Endothelial cell of umbilical vein (primary cell): ENCODE measurements around the gene ATP5F1B. TPM values are rescaled to one million over a fixed set of nuclear protein-coding genes. Genes with fewer than 3 reads are reported as not detected.

Experiments
- BruUV-seq: library from RNA; stranded (reverse); fragments of 400-500 nt; replicated peaks from 2 replicates; lab custom pipeline; 2021; lab: Mats Ljungman, UMichigan
- CTCF ChIA-PET: fragments of 300-600, 350-600 bp; sonication (Branson Sonifier 250); formaldehyde crosslinking; loops from one replicate; lab custom pipeline; 2021; ENCODE audit warnings: antibody characterized with exemption, inconsistent platforms; lab: Charles Lee
- POLR2A ChIA-PET: fragments of 300-600, 350-600 bp; sonication (Branson Sonifier 250); formaldehyde crosslinking; loops from one replicate; lab custom pipeline; 2021; ENCODE audit warnings: antibody characterized with exemption, inconsistent platforms; lab: Charles Lee
- DNase-seq: peaks from one replicate; pipeline ENCODE4 v3.0.0-alpha.2; 2011; ENCODE audit warnings: low read depth, low spot score
- FAIRE-seq: peaks from 2 replicates; lab custom pipeline; 2011; peaks lifted over from hg19 to GRCh38; lab: Jason Lieb, UNC
- H2AFZ ChIP-seq: 2 replicates; pipeline ENCODE4 v1.6.0; 2012; ENCODE audit warnings: low read depth, low read length, control low read depth, inconsistent platforms
- H3K27ac ChIP-seq: 2 replicates; pipeline ENCODE4 v1.5.1; 2011; ENCODE audit warnings: low read depth, mild to moderate bottlenecking, control low read depth, low read length, moderate library complexity; ENCODE audit not compliant: insufficient read depth
- H3K27me3 ChIP-seq, 2 experiments: 2 replicates each; pipeline versions ENCODE4 v1.6.0 to v1.6.1; 2011; ENCODE audit warnings: low read length in 2 of 2, mixed read lengths in 1 of 2; ENCODE audit not compliant: control insufficient read depth in 2 of 2, insufficient read depth in 2 of 2
- H3K36me3 ChIP-seq, 2 experiments: 2 replicates in 1 of 2; 3 replicates in 1 of 2; pipeline ENCODE4 v1.5.1; 2011; ENCODE audit warnings: low read length in 2 of 2, mild to moderate bottlenecking in 1 of 2, moderate library complexity in 1 of 2; ENCODE audit not compliant: control insufficient read depth in 2 of 2, insufficient read depth in 2 of 2; ENCODE audit errors: extremely low read depth in 1 of 2
- H3K4me1 ChIP-seq: 3 replicates; pipeline ENCODE4 v1.5.1; 2011; ENCODE audit warnings: mild to moderate bottlenecking, low read length; ENCODE audit not compliant: control insufficient read depth, insufficient read depth; ENCODE audit errors: extremely low read depth
- H3K4me2 ChIP-seq: 2 replicates; pipeline ENCODE4 v1.6.1; 2011; ENCODE audit warnings: low read length, control low read depth, mixed read lengths; ENCODE audit not compliant: insufficient read depth
- H3K4me3 ChIP-seq, 3 experiments: fragments of 200-600 bp in 1 of 3; sonication (generic), shearing (Covaris generic) in 1 of 3; replicated peaks in 1 of 3; 2 replicates each; pipeline ENCODE4 v1.5.1; 2011 to 2016; ENCODE audit warnings: control low read depth in 3 of 3, low read length in 3 of 3, mild to moderate bottlenecking in 2 of 3, inconsistent platforms in 1 of 3, low read depth in 1 of 3, moderate library complexity in 1 of 3; ENCODE audit not compliant: insufficient read depth in 1 of 3
- H3K79me2 ChIP-seq: 2 replicates; pipeline ENCODE4 v1.6.0; 2012; ENCODE audit warnings: low read length, inconsistent platforms; ENCODE audit not compliant: control insufficient read depth, insufficient read depth
- H3K9ac ChIP-seq: replicated peaks from 2 replicates; pipeline ENCODE3; 2011; ENCODE audit warnings: low read length, control low read depth; ENCODE audit not compliant: insufficient read depth; ENCODE audit errors: extremely low read depth
- H3K9me1 ChIP-seq: replicated peaks from 3 replicates; pipeline ENCODE4 v1.6.0; 2011; ENCODE audit warnings: mild to moderate bottlenecking, low read length; ENCODE audit not compliant: control insufficient read depth, insufficient read depth; ENCODE audit errors: extremely low read depth
- H3K9me3 ChIP-seq: replicated peaks from 2 replicates; pipeline ENCODE4 v1.5.1; 2012; ENCODE audit warnings: low read length, inconsistent platforms; ENCODE audit not compliant: control insufficient read depth, insufficient read depth
- H4K20me1 ChIP-seq: replicated peaks from 2 replicates; pipeline ENCODE3; 2011; ENCODE audit warnings: mild to moderate bottlenecking, low read length; ENCODE audit not compliant: control insufficient read depth, insufficient read depth; ENCODE audit errors: extremely low read depth
- GATA2 ChIP-seq: IDR thresholded peaks from 2 replicates; pipeline ENCODE4 v1.7.0; 2011; ENCODE audit warnings: low read depth, mild to moderate bottlenecking, moderate library complexity, mixed read lengths, low read length; ENCODE audit not compliant: insufficient read length, insufficient read depth
- JUN ChIP-seq: IDR thresholded peaks from 2 replicates; pipeline ENCODE4 v1.6.1; 2011; ENCODE audit warnings: borderline replicate concordance, low read depth; ENCODE audit not compliant: insufficient read length, insufficient read depth
- MAX ChIP-seq: IDR thresholded peaks from 2 replicates; pipeline ENCODE4 v1.6.1; 2011; ENCODE audit not compliant: insufficient read depth, insufficient read length
- dilution Hi-C: fragments of 300-500 bp; cut with MboI; formaldehyde crosslinking; loops from one replicate; pipeline ENCODE4 v1.15.0; 2019; ENCODE audit warnings: low sequenced_read_pairs; ENCODE audit not compliant: extremely low pct_ligation_motif_present
- intact Hi-C: fragments of 100-400 bp; cut with micrococcal nuclease; formaldehyde crosslinking; loops from one replicate; pipeline ENCODE4 v1.10.0; 2022
- polyA plus RNA-seq, 4 experiments: library from polyadenylated mRNA; depleted of rRNA in 3 of 4; stranded (reverse) in 3 of 4; unstranded in 1 of 4; fragments of >200 nt; gene quantifications; 2 replicates each; pipeline versions ENCODE4 v1.2.1 to v1.2.3, GENCODE V29; 2011 to 2012; ENCODE audit warnings: missing spikeins in 1 of 4
- small RNA-seq: library from RNA; depleted of rRNA; stranded (forward); fragments of <200 nt; gene quantifications from one replicate; pipeline ENCODE3, GENCODE V24; 2012; ENCODE audit warnings: low replicate concordance, low read depth; ENCODE audit not compliant: insufficient read depth, insufficient read length
- total RNA-seq: library from RNA; stranded (reverse); gene quantifications from 2 replicates; pipeline ENCODE4 v1.2.3, GENCODE V29; 2021
- TF ChIP-seq, protein P1 (sequence below), 2 donors: IDR thresholded peaks; 1 replicate in 1 of 2; 2 replicates in 1 of 2; pipeline ENCODE4 v1.5.1; 2011; ENCODE audit warnings: low read length in 2 of 2, mild to moderate bottlenecking in 2 of 2, moderate library complexity in 2 of 2, control low read depth in 1 of 2, inconsistent platforms in 1 of 2, low read depth in 1 of 2; ENCODE audit not compliant: insufficient read depth in 1 of 2; ENCODE audit errors: extremely low read depth in 1 of 2

Gene ATP5F1B
- total and polyA plus RNA-seq, 2 donors (not counting 3 experiments of a cell fraction or from before 2014, with no cell fraction given), result 590 to 829 TPM

GRCh38 chr12:56590237-56590830, 55.5 kb downstream of the ATP5F1B start:
- Histone ChIP-seq H4K20me1 (no peaks in the 10 kb centered on the region), H3K27me3 (no peaks in the 10 kb centered on the region), H3K36me3 (peaks cover 11 to 30% of the 10 kb centered on the region in 2 experiments), H3K79me2 (no peaks in the 10 kb centered on the region), H3K9me1 (no peaks in the 10 kb centered on the region), H2AFZ (no peak overlapping the region), H3K9ac (no peak overlapping the region), H3K4me1 (no peaks in the 10 kb centered on the region), H3K9me3 (no peaks in the 10 kb centered on the region), H3K4me3 (no peak overlapping the region), H3K27ac (no peak overlapping the region), H3K4me2 (no peak overlapping the region)
- no TSS peak for BruUV-seq
- no peak for TF ChIP-seq MAX
- TF ChIP-seq, protein P1, sequence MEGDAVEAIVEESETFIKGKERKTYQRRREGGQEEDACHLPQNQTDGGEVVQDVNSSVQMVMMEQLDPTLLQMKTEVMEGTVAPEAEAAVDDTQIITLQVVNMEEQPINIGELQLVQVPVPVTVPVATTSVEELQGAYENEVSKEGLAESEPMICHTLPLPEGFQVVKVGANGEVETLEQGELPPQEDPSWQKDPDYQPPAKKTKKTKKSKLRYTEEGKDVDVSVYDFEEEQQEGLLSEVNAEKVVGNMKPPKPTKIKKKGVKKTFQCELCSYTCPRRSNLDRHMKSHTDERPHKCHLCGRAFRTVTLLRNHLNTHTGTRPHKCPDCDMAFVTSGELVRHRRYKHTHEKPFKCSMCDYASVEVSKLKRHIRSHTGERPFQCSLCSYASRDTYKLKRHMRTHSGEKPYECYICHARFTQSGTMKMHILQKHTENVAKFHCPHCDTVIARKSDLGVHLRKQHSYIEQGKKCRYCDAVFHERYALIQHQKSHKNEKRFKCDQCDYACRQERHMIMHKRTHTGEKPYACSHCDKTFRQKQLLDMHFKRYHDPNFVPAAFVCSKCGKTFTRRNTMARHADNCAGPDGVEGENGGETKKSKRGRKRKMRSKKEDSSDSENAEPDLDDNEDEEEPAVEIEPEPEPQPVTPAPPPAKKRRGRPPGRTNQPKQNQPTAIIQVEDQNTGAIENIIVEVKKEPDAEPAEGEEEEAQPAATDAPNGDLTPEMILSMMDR (IDR thresholded peaks at IDR 0.05; ENCODE audit: extremely low read depth in 1 of 2, insufficient read depth in 1 of 2, low read depth in 1 of 2, low read length in 2 of 2), result peak; percentile 39 to 49
- FAIRE-seq (peak; percentile 85), DNase-seq (no peak)
- dilution Hi-C loops, result no loop called here
- intact Hi-C loops, result no loop called here
- POLR2A ChIA-PET, result no interaction called here
- CTCF ChIA-PET, result interaction anchor here (1.0 to 2.5 kb wide), 8 partner anchors 9 to 89 kb away, joined by 3 to 21 read pairs (median 14); no protein-coding TSS in a partner anchor

GRCh38 chr12:56589783-56590182, 56.0 kb downstream of the ATP5F1B start:
- no peak for DNase-seq
- no peak overlapping the region for H3K9ac ChIP-seq
- POLR2A ChIA-PET, result no interaction called here
- BruUV-seq, result no TSS peak
- H3K9me3 ChIP-seq, result no peaks in the 10 kb centered on the region
- H3K79me2 ChIP-seq, result no peaks in the 10 kb centered on the region
- no peaks in the 10 kb centered on the region for H4K20me1 ChIP-seq
- CTCF ChIA-PET, result interaction anchor here (1.0 to 2.5 kb wide), 7 partner anchors 9 to 88 kb away, joined by 3 to 21 read pairs (median 5); no protein-coding TSS in a partner anchor
- no peak overlapping the region for H3K4me3 ChIP-seq
- H3K9me1 ChIP-seq, result no peaks in the 10 kb centered on the region
- dilution Hi-C loops (no loop called here), intact Hi-C loops (no loop called here)
- no peak for FAIRE-seq
- no peak overlapping the region for H3K27ac ChIP-seq
- H3K36me3 ChIP-seq, result peaks cover 11 to 29% of the 10 kb centered on the region in 2 experiments
- H3K27me3 ChIP-seq, result no peaks in the 10 kb centered on the region
- H3K4me2 ChIP-seq, result no peak overlapping the region
- H3K4me1 ChIP-seq, result no peaks in the 10 kb centered on the region
- TF ChIP-seq GATA2 (no peak), JUN (no peak)
- no peak overlapping the region for H2AFZ ChIP-seq

Small RNAs within 50 kb of the gene (small RNA-seq; reads per million reads assigned to genes)
- gene RN7SL809P, result not detected
- 1.3 reads per million for gene RNU6-343P
- 6,986 reads per million, percentile 100 among the genes with 10 or more reads in this experiment for gene SNORD59A

Other genes starting within 250 kb of the ATP5F1B start
- gene TIMELESS, start 196.6 kb downstream of the ATP5F1B start, total RNA-seq, result 28.2 and 28.4 TPM in 2 replicates
- gene TIMELESS, start 196.6 kb downstream of the ATP5F1B start, polyA plus RNA-seq, result 3.6 and 6.1 TPM in 2 replicates
- not detected in 2 replicates for gene MIP, start 191.3 kb downstream of the ATP5F1B start, total RNA-seq
- 0.18 TPM in 1 of 2 replicates, not detected in the other for gene MIP, start 191.3 kb downstream of the ATP5F1B start, polyA plus RNA-seq
- gene SPRYD4, start 177.4 kb downstream of the ATP5F1B start, total RNA-seq, result 3.4 and 3.5 TPM in 2 replicates
- 3.8 and 4.0 TPM in 2 replicates for gene SPRYD4, start 177.4 kb downstream of the ATP5F1B start, polyA plus RNA-seq
- gene GLS2, start 157.8 kb downstream of the ATP5F1B start, total RNA-seq, result 0.33 TPM in 1 of 2 replicates, not detected in the other
- gene GLS2, start 157.8 kb downstream of the ATP5F1B start, polyA plus RNA-seq, result 0.04 and 0.18 TPM in 2 replicates
- 95.4 and 103 TPM in 2 replicates for gene RBMS2, start 124.2 kb downstream of the ATP5F1B start, total RNA-seq
- 66.8 and 90.5 TPM in 2 replicates for gene RBMS2, start 124.2 kb downstream of the ATP5F1B start, polyA plus RNA-seq
- 91.4 and 97.7 TPM in 2 replicates for gene BAZ2A, start 15.7 kb downstream of the ATP5F1B start, total RNA-seq
- 49.8 and 56.0 TPM in 2 replicates for gene BAZ2A, start 15.7 kb downstream of the ATP5F1B start, polyA plus RNA-seq
- gene PTGES3, start 42.3 kb upstream of the ATP5F1B start, total RNA-seq, result 262 and 278 TPM in 2 replicates
- gene PTGES3, start 42.3 kb upstream of the ATP5F1B start, polyA plus RNA-seq, result 33.4 and 48.5 TPM in 2 replicates
- 886 and 892 TPM in 2 replicates for gene NACA, start 79.3 kb upstream of the ATP5F1B start, total RNA-seq
- gene NACA, start 79.3 kb upstream of the ATP5F1B start, polyA plus RNA-seq, result 130 and 260 TPM in 2 replicates
- 12.1 and 13.4 TPM in 2 replicates for gene PRIM1, start 106.3 kb upstream of the ATP5F1B start, total RNA-seq
- gene PRIM1, start 106.3 kb upstream of the ATP5F1B start, polyA plus RNA-seq, result 8.0 and 10.9 TPM in 2 replicates
- gene HSD17B6, start 117.3 kb upstream of the ATP5F1B start, total RNA-seq, result not detected in 2 replicates
- 0.25 TPM in 1 of 2 replicates, not detected in the other for gene HSD17B6, start 117.3 kb upstream of the ATP5F1B start, polyA plus RNA-seq